ENCODE measurements around the gene ADCY9. TPM values are rescaled to one million over a fixed set of nuclear protein-coding genes. Genes with fewer than 3 reads are reported as not detected.

Gene ADCY9
- 20.7 TPM for polyA plus RNA-seq (2013, experiment 1 of 2)
- polyA plus RNA-seq (2013, experiment 2 of 2), result 20.1 TPM

- Histone ChIP-seq H3K9ac (ENCODE audit: low read length) (peak within 1 kb of the TSS; percentile 90), H4K8ac (ENCODE audit: low read length) (peak within 1 kb of the TSS; percentile 41), H3K4ac (ENCODE audit: low read depth in 1 of 2, low read length in 2 of 2) (peak within 1 kb of the TSS; percentile 32 to 61), H4K91ac (ENCODE audit: low read length) (peak within 1 kb of the TSS; percentile 55), H3K79me1 (replicated peaks; ENCODE audit: low read length, poor library complexity, severe bottlenecking) (peaks cover 15% of the 10 kb centered on the region), H3K27ac (ENCODE audit: low read length, poor library complexity, severe bottlenecking) (no peak within 1 kb of the TSS), H3K27me3 (ENCODE audit: control insufficient read depth in 1 of 2, insufficient read depth in 1 of 2, low read length in 2 of 2) (peaks cover 0 to 4% of the 10 kb centered on the region in 2 experiments), H2AFZ (ENCODE audit: low read depth, low read length) (peak within 1 kb of the TSS; percentile 57), H2BK120ac (ENCODE audit: low read depth, low read length) (peak within 1 kb of the TSS; percentile 42), H3K18ac (ENCODE audit: low read depth in 1 of 2, low read length in 2 of 2) (peak within 1 kb of the TSS; percentile 78 to 80), H2BK5ac (ENCODE audit: low read depth, low read length, poor library complexity, severe bottlenecking) (no peak within 1 kb of the TSS), H3K9me3 (ENCODE audit: control insufficient read depth, low read length) (no peaks in the 10 kb centered on the region), H3K36me3 (ENCODE audit: control insufficient read depth in 1 of 2, insufficient read depth in 2 of 2, low read depth in 1 of 2, low read length in 2 of 2) (peaks cover 4 to 12% of the 10 kb centered on the region in 2 experiments), H2AK5ac (ENCODE audit: low read length, severe bottlenecking) (no peak within 1 kb of the TSS), H2BK12ac (ENCODE audit: low read length in 2 of 2) (peak within 1 kb of the TSS; percentile 71 to 94), H3K23ac (ENCODE audit: low read length in 2 of 2) (peak within 1 kb of the TSS in 1 of 2 experiments; percentile 88), H3K4me3 (ENCODE audit: insufficient read depth in 1 of 2, low read depth in 1 of 2, low read length in 2 of 2) (peak within 1 kb of the TSS; percentile 73 to 81), H3K14ac (ENCODE audit: low read length in 2 of 2) (peak within 1 kb of the TSS in 1 of 2 experiments; percentile 64), H2BK15ac (ENCODE audit: low read depth, poor library complexity, severe bottlenecking) (peak within 1 kb of the TSS; percentile 15), H3K4me2 (ENCODE audit: low read length, poor library complexity, severe bottlenecking) (peak within 1 kb of the TSS; percentile 95), H3K4me1 (ENCODE audit: control insufficient read depth, insufficient read depth, low read depth, low read length) (peaks cover 22% of the 10 kb centered on the region)
- DNase-seq, result peak; percentile 74
- WGBS, result 5% methylated on average over 73 of the region's 105 CpGs
These were observed at the start of gene ADCY9 for GRCh38 chr16:4116325-4117249. ADCY9 (minus strand) TSS chr16:4116442; CDS start chr16:4115442, 1,000 bp downstream.

GRCh38 chr16:4160658-4161430 is 44.6 kb upstream of the ADCY9 start:
- Histone ChIP-seq H3K23ac (ENCODE audit: low read length in 2 of 2) (no peak overlapping the region), H3K27ac (ENCODE audit: low read length, poor library complexity, severe bottlenecking) (no peak overlapping the region), H2BK5ac (ENCODE audit: low read depth, low read length, poor library complexity, severe bottlenecking) (no peak overlapping the region), H2BK15ac (ENCODE audit: low read depth, poor library complexity, severe bottlenecking) (no peak overlapping the region), H2BK12ac (ENCODE audit: low read length in 2 of 2) (no peak overlapping the region), H4K91ac (ENCODE audit: low read length) (no peak overlapping the region), H3K9ac (ENCODE audit: low read length) (no peak overlapping the region), H3K79me1 (replicated peaks; ENCODE audit: low read length, poor library complexity, severe bottlenecking) (no peaks in the 10 kb centered on the region), H3K4ac (ENCODE audit: low read depth in 1 of 2, low read length in 2 of 2) (no peak overlapping the region), H3K14ac (ENCODE audit: low read length in 2 of 2) (no peak overlapping the region), H3K27me3 (ENCODE audit: control insufficient read depth in 1 of 2, insufficient read depth in 1 of 2, low read length in 2 of 2) (peaks cover 7 to 15% of the 10 kb centered on the region in 2 experiments), H3K9me3 (ENCODE audit: control insufficient read depth, low read length) (no peaks in the 10 kb centered on the region), H3K4me3 (ENCODE audit: insufficient read depth in 1 of 2, low read depth in 1 of 2, low read length in 2 of 2) (no peak overlapping the region), H2AFZ (ENCODE audit: low read depth, low read length) (no peak overlapping the region), H3K18ac (ENCODE audit: low read depth in 1 of 2, low read length in 2 of 2) (no peak overlapping the region), H3K4me2 (ENCODE audit: low read length, poor library complexity, severe bottlenecking) (no peak overlapping the region), H3K36me3 (ENCODE audit: control insufficient read depth in 1 of 2, insufficient read depth in 2 of 2, low read depth in 1 of 2, low read length in 2 of 2) (no peaks in the 10 kb centered on the region), H2BK120ac (ENCODE audit: low read depth, low read length) (no peak overlapping the region), H2AK5ac (ENCODE audit: low read length, severe bottlenecking) (no peak overlapping the region), H4K8ac (ENCODE audit: low read length) (no peak overlapping the region), H3K4me1 (ENCODE audit: control insufficient read depth, insufficient read depth, low read depth, low read length) (no peaks in the 10 kb centered on the region)
- DNase-seq, result no peak
- 89% methylated on average over 7 of the region's 7 CpGs for WGBS

- no peak overlapping the region for H2AFZ ChIP-seq (ENCODE audit: low read depth, low read length)
- H3K4me2 ChIP-seq (ENCODE audit: low read length, poor library complexity, severe bottlenecking), result no peak overlapping the region
- H4K8ac ChIP-seq (ENCODE audit: low read length), result no peak overlapping the region
- H3K14ac ChIP-seq (ENCODE audit: low read length in 2 of 2), result no peak overlapping the region
- H3K9me3 ChIP-seq (ENCODE audit: control insufficient read depth, low read length), result no peaks in the 10 kb centered on the region
- no peak overlapping the region for H2BK5ac ChIP-seq (ENCODE audit: low read depth, low read length, poor library complexity, severe bottlenecking)
- no peaks in the 10 kb centered on the region for H3K4me1 ChIP-seq (ENCODE audit: control insufficient read depth, insufficient read depth, low read depth, low read length)
- H4K91ac ChIP-seq (ENCODE audit: low read length), result no peak overlapping the region
- no peak overlapping the region for H3K27ac ChIP-seq (ENCODE audit: low read length, poor library complexity, severe bottlenecking)
- H3K18ac ChIP-seq (ENCODE audit: low read depth in 1 of 2, low read length in 2 of 2), result no peak overlapping the region
- DNase-seq, result no peak
- no peak overlapping the region for H2BK12ac ChIP-seq (ENCODE audit: low read length in 2 of 2)
- H2BK15ac ChIP-seq (ENCODE audit: low read depth, poor library complexity, severe bottlenecking), result no peak overlapping the region
- no peak overlapping the region for H3K4me3 ChIP-seq (ENCODE audit: insufficient read depth in 1 of 2, low read depth in 1 of 2, low read length in 2 of 2)
- no peak overlapping the region for H3K4ac ChIP-seq (ENCODE audit: low read depth in 1 of 2, low read length in 2 of 2)
- no peak overlapping the region for H2AK5ac ChIP-seq (ENCODE audit: low read length, severe bottlenecking)
- no peak overlapping the region for H2BK120ac ChIP-seq (ENCODE audit: low read depth, low read length)
- no peak overlapping the region for H3K9ac ChIP-seq (ENCODE audit: low read length)
- H3K23ac ChIP-seq (ENCODE audit: low read length in 2 of 2), result no peak overlapping the region
- no peaks in the 10 kb centered on the region for H3K79me1 ChIP-seq (replicated peaks; ENCODE audit: low read length, poor library complexity, severe bottlenecking)
- WGBS, result 93% methylated on average over 17 of the region's 17 CpGs
- peaks cover 7 to 20% of the 10 kb centered on the region in 2 experiments for H3K27me3 ChIP-seq (ENCODE audit: control insufficient read depth in 1 of 2, insufficient read depth in 1 of 2, low read length in 2 of 2)
- no peaks in the 10 kb centered on the region for H3K36me3 ChIP-seq (ENCODE audit: control insufficient read depth in 1 of 2, insufficient read depth in 2 of 2, low read depth in 1 of 2, low read length in 2 of 2)
These were observed 43.5 kb upstream of the ADCY9 start for GRCh38 chr16:4159726-4160125.
